GM12878 (cell line): Measurements from ENCODE around the gene TDRD3. TPM values are rescaled to one million over a fixed set of nuclear protein-coding genes. Genes with fewer than 3 reads are reported as not detected.

Experiments used
- ATF2 ChIP-seq: IDR thresholded peaks from 2 replicates; pipeline ENCODE4 v1.6.1; 2012; ENCODE audit warnings: low read length, inconsistent platforms
- BHLHE40 ChIP-seq, 2 experiments: fragments of 450-650 bp in 1 of 2; IDR thresholded peaks; 2 replicates each; pipeline ENCODE4 v1.6.1; 2011 to 2017; ENCODE audit warnings: low read depth in 2 of 2, borderline replicate concordance in 1 of 2, improper control_type of control experiment in 1 of 2, low read length in 1 of 2, mild to moderate bottlenecking in 1 of 2
- CREM ChIP-seq: IDR thresholded peaks from 2 replicates; pipeline ENCODE4 v1.6.1; 2014; ENCODE audit warnings: antibody characterized with exemption, low read depth
- CTCF ChIP-seq, 3 experiments: IDR thresholded peaks in 2 of 3; conservative IDR thresholded peaks in 1 of 3; 2 replicates each; pipeline ENCODE4 v1.5.1; 2011; ENCODE audit warnings: low read depth in 3 of 3, low read length in 3 of 3, mild to moderate bottlenecking in 3 of 3, control low read depth in 2 of 3, moderate library complexity in 2 of 3, inconsistent platforms in 1 of 3, mixed read lengths in 1 of 3; ENCODE audit not compliant: control insufficient read depth in 2 of 3, insufficient read depth in 1 of 3; ENCODE audit errors: extremely low read depth in 1 of 3
- DPF2 ChIP-seq: fragments of 450-650 bp; IDR thresholded peaks from 2 replicates; pipeline ENCODE4 v1.6.1; 2017; ENCODE audit warnings: mild to moderate bottlenecking
- MTA2 ChIP-seq: fragments of 450-650 bp; IDR thresholded peaks from 2 replicates; pipeline ENCODE4 v1.6.1; 2016; ENCODE audit warnings: low read depth, mild to moderate bottlenecking, moderate library complexity
- RBBP5 ChIP-seq: fragments of 200-600 bp; sonication (generic); conservative IDR thresholded peaks from 2 replicates; pipeline ENCODE4 v1.6.1; 2016
- RELA ChIP-seq: fragments of 450-650 bp; IDR thresholded peaks from 2 replicates; pipeline ENCODE4 v1.8.0; 2014; ENCODE audit warnings: borderline replicate concordance; ENCODE audit not compliant: partially characterized antibody
- SIX5 ChIP-seq: IDR thresholded peaks from 2 replicates; pipeline ENCODE4 v1.6.1; 2011; ENCODE audit warnings: mild to moderate bottlenecking, low read depth, low read length, moderate library complexity; ENCODE audit not compliant: severe bottlenecking
- TARDBP ChIP-seq: IDR thresholded peaks from 2 replicates; pipeline ENCODE4 v1.6.1; 2016; ENCODE audit warnings: borderline replicate concordance
- ZNF687 ChIP-seq: fragments of 450-650 bp; IDR thresholded peaks from 2 replicates; pipeline ENCODE4 v1.6.1; 2017; ENCODE audit warnings: mild to moderate bottlenecking, moderate library complexity
- polyA plus RNA-seq, 11 experiments: library from polyadenylated mRNA; depleted of rRNA in 4 of 11; unstranded in 6 of 11; stranded (reverse) in 5 of 11; fragments of >200 nt; fragmentation: Nextera tagmentation in 4 of 11; fragmentation: Illumina TruSeq in 1 of 11; extraction: Ambion mirVana in 4 of 11; extraction: Trizol in 1 of 11; gene quantifications; 1 replicate in 1 of 11; 2 replicates in 10 of 11; pipeline versions ENCODE4 v1.2.1 to v1.2.3, GENCODE V29; 2011 to 2016; ENCODE audit warnings: inconsistent platforms in 2 of 11, missing spikeins in 2 of 11, low read depth in 1 of 11
- total RNA-seq, 4 experiments: library from RNA; depleted of rRNA in 3 of 4; stranded (reverse); fragments of >200 nt in 3 of 4; fragmentation: Illumina TruSeq in 1 of 4; extraction: Trizol in 1 of 4; gene quantifications; 2 replicates each; pipeline versions ENCODE4 v1.2.1 to v1.2.3, GENCODE V29; 2013 to 2021

The TDRD3 gene
- total and polyA plus RNA-seq, 10 of the 15 experiments (the other 5 are each of a cell fraction or from before 2014, with no cell fraction given): 8.4 to 27.9 (median 15.8) TPM

- no peak for TF ChIP-seq CREM
- no peak for TF ChIP-seq TARDBP
- no peak for TF ChIP-seq DPF2
- TF ChIP-seq RELA: no peak
- no peak for TF ChIP-seq ATF2
- TF ChIP-seq CTCF (IDR thresholded peaks at IDR 0.05 in 2 of 3, conservative IDR thresholded peaks at IDR 0.05 in 1 of 3; ENCODE audit: control insufficient read depth in 2 of 3, extremely low read depth in 1 of 3, insufficient read depth in 1 of 3, low read depth in 3 of 3, low read length in 3 of 3): no peak
- no peak for TF ChIP-seq RBBP5
- no peak for TF ChIP-seq MTA2
- no peak for TF ChIP-seq ZNF687
- no peak for TF ChIP-seq SIX5
- TF ChIP-seq BHLHE40 (IDR thresholded peaks at IDR 0.05; ENCODE audit: borderline replicate concordance in 1 of 2, low read depth in 2 of 2, low read length in 1 of 2): no peak
These were observed 36.5 kb downstream of the TDRD3 start (continued) for GRCh38 chr13:60433505-60433904.
